Measurements from ENCODE around the gene SPECC1. TPM values are rescaled to one million over a fixed set of nuclear protein-coding genes. Genes with fewer than 3 reads are reported as not detected.
"Not testable (repeated sequence)": the region's sequence is repeated elsewhere in the genome, so short reads cannot be mapped to it uniquely, and the experiment has no call there.

SPECC1 gene
- total RNA-seq, 1 donor from 2014 or later: 10.1 TPM

DNA sequence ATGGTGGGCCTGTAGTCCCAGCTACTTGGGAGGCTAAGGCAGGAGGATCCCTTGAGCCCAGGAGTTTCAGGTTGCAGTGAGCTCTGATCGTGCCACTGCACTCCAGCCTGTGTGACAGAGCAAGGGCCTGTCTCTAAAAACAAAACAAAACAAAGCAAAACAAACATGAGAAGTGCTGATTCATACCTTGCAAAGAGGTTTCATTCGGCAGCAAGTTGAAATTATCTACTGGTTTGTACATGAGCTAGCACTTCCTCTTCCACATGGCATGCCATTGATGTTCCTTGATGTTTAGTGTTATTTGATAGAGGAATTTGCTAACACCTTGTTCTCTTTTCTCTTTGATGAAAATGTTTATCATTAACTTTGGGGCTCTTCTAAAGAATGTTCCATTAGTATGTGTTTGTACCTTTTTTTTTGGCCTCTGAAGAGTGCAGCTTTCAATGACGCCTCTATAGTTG, 50.6 kb downstream of the SPECC1 start:
- no peak for DNase-seq (ENCODE audit: low spot score)
- intact Hi-C loops (cut with DNase I): loop anchor here (5.0 kb wide), 1 partner anchor 47 kb away; no protein-coding TSS in a partner anchor

DNA sequence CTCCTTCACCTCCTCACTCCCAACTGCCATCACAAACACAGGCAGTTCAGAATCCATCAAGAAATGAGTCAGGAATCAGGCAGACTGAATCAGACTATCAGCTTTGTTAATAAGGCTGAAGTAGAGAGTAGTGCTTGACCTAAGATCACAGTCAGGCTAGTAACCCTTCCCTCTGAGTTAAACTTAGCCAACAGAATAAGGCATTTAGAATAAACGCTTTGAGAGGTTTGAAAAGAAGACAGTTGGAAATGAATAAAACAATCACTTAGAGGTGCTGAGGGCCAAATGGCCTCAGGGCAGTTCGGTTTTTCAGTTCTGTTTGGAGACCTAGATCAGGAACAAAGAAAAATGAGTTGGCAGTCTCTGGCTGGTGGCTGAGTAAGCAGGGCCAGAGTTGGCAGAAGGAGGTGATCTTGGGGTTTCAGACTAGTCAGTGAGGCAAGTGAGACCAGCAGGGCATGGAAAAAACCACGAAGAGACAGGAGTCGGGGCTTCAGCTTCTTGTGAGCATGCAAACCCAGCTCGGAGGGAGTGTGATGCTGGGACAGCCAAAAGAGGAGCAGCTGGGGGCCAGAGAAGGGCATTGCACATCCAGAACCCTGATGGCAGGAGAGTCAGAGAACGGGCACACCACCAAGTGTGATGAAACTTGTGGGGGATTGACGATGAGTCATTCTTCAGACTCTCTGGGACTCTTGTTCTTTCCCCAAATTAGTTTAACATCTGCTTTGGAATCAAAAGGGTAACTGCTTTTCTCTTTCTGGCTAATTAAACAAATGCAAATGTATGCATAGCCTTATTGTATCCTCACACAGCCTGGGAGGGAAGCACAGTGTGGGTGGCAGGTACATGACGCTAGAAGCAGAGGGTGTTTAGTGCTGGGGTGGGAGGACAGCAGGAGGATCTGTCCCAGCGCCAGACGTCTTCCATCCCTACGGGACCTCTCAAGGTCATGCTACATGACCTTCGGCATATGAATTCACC, 54.8 kb downstream of the SPECC1 start:
- no peak for DNase-seq (ENCODE audit: low spot score)
- intact Hi-C loops (cut with DNase I): loop anchor here (5.0 kb wide), 1 partner anchor 52 kb away; no protein-coding TSS in a partner anchor

DNA sequence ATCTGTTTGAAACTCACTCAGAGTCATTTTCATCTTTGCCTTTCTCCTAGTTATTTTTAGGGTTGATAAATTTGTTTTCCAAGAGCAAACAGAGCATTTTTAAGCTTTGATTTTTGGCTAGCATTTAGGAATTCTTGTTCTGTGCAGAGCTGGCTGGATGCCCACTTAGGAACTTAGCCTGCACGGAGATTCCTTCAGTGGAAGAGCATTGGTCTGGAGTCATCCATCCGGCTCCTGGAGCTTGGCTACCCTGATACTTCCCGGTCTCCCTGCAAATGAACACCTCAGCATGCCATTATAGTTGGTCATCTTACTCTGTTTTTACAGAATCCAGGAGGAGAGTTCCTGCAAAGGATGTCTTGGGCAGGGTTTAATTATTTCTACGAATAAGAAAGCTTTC, 57.1 kb downstream of the SPECC1 start:
- intact Hi-C loops (cut with DNase I): loop anchor here (1.0 kb wide), 1 partner anchor 25 kb away; no protein-coding TSS in a partner anchor
- no peak for DNase-seq (ENCODE audit: low spot score)

DNA sequence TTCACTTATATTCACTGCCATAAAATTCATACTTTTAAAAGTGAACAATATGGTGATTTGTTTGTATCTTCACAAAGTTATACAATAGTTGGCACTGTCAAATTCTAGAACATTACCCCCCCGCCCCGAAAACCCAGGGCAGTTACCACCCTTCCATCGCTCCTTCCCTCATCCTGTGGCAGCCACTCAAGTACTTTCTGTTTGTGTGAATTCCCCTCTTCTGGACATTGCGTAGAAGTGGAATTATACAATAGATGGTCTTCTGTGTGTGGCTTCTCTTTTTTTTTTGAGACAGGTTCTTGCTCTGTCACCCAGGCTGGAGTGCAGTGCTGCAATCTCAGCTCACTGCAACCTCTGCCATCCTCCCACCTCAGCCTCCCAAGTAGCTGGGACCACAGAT, 58.6 kb downstream of the SPECC1 start:
- intact Hi-C loops (cut with DNase I): no loop called here
- no peak for DNase-seq (ENCODE audit: low spot score)

DNA sequence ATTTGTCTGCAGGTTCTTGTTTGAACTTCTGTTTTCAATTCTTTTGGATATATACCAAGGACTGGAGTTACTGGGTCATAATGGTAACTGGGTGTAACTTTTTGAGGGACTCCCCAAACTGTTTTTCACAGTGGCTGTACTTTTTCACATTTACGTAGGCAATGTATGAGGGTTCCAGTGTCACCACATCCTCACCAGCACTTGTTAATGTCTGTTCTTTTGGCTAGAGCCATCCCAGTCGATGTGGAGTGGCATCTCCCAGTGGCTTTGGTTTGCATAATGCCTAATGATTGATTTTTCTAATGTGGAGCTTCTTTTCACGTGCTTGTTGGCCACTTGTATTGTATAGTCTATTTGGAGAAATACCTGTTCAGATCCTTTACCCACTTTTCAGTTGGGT, 59.3 kb downstream of the SPECC1 start:
- intact Hi-C loops (cut with DNase I): no loop called here
- DNase-seq (ENCODE audit: low spot score): no peak

DNA sequence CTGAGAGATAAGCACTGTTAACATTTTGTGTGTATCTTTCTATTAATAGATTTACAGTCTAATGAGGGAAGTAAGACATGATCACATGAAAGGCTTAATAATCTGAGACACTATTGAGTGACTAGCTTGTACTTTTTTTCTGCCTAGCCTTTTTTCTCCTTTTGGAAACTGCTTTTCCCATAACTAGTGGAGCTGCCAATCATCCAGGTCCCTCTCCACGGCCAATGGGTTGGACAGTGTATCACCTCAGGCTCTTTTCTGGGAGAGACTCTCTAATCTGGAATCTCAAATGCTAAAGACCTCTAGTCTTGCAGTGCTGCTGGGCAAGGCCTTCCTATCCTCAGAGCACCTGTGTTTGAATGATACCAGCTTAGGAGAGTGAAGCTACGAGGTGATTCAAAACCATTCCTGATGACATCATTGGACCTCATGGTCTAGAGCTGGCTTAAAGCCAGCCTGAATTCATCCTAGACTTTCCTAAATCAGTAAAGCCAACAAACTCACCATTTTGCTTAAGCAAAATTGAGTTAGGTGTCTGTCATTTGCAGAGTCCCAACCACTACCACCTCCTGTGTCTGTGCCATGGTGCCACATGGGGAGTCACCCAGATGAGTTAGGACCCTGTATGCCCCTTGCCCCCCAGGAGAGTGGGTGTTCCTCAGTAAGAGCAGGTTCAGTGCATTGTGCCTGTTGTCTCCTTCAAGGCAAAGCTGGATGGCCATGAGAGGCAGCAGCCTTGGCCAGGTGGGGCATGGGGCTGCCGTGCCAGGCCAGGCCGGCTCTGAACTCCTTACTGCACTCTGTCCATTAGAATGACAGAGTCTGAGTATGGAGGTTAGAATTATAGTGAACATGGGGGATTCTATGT, 62.9 kb downstream of the SPECC1 start:
- no peak for DNase-seq (ENCODE audit: low spot score)
- intact Hi-C loops (cut with DNase I): no loop called here

DNA sequence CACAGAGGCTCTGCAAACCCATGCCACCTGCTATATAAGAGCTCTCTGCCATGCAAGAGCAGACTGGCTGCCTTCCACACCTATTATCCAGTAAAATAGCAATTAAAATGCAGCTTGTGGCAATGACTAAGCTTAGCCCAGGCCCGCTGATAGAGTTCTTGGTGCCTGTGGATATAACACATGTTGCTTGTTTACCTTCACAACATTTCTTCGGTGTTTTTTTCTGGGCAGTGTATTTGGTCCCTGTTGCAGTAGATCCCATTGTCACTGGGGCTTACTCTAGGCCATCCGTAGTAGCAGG, 63.5 kb downstream of the SPECC1 start:
- intact Hi-C loops (cut with DNase I): no loop called here
- no peak for DNase-seq (ENCODE audit: low spot score)

DNA sequence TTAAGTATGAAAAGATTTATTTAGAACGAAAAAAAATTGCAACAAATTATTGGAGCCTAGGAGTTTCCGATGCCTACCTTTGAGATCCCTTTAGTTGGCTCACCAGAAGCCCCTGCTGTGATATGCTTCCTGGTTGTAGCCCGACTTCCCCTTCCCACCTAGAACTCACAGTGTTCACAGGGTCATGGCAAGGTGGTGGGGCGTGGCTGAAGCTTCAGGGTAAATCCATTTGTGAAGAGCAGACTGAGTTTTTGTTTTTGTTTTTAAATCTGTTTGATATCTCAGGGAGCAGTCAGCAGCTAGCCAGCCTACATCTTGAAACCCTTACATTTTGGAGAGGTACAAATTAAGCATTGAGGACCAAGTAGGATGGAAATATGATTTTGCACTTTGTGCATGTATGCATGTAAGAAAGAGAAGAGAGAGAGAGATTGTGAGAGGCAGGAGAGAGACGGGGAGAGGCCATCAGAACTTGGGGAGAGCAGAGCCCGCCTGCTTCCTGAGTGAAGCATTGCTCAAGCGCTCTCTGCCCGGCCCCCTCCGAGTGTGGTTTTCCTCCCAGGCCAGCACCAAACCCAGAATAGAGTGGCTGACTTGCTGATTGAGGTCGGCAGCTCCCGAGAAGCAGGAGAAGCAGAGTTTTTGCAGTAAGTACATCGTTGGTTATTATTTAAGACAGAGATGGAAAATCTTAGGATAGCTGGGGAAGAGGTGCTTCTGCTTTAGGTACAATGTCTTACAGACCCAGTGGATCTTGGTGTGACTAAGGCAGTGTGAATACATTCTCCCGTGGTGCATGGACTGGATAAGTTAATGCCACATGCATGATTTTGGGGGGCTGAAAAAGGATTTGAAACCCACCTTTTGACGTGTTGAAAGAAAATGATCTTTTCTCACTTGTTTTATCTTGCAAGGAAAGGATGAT, 64.2 kb downstream of the SPECC1 start:
- DNase-seq (ENCODE audit: low spot score): peak; percentile 89
- intact Hi-C loops (cut with DNase I): no loop called here

DNA sequence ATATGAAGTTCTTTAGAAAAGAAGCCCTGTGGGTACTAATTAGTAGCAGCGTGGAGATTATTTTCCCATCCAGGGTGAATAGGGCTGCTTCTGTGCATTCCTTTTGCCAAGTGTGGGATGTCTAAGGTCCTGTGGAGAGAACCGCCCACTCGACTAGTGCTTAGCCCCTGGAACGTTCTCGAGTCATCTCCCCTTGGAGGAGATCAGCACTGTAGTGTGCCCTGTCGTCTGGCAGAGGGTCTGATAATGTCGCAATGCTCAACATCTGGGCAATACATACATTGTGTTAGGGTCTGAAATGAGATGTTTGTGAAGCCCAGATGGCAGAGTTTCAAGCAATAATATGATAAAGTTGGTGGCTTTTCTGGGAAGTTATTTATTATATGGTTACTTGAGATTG, 64.8 kb downstream of the SPECC1 start:
- DNase-seq (ENCODE audit: low spot score): no peak
- intact Hi-C loops (cut with DNase I): no loop called here

DNA sequence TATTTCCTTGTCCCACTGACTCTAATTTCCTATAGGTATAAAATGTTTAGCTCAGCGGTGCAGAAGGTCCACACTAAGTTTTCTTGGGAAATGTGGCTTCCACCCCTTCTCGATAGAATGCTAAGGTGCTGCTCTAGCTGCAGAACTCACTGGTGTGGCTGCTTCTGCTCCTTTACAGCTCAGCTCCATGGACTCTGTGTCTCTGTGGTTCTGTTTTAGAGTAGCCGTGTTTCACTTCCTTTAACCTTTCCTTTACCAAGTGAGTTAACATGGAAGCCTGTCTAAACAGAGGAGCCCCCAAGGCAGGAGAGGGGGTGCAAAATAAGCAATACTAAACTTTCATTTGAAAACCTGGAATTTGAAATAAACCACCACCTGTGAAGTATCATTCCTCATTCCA, 65.3 kb downstream of the SPECC1 start:
- intact Hi-C loops (cut with DNase I): no loop called here
- DNase-seq (ENCODE audit: low spot score): no peak

DNA sequence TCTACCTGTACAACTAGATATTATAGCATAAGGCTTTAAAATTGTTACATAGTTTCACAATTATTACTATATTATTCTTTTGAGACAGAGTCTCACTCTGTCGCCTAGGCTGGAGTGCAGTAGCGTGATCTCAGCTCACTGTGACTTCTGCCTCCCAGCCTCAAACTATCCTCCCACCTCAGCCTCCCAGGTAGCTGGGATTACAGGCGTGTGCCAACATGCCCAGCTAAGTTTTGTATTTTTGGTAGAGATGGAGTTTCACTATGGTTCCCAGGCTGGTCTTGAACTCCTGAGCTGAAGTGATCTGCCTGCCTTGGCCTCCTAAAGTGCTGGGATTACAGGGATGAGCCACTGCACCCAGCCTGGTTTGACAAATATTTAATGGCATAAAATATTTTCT, 67.0 kb downstream of the SPECC1 start:
- DNase-seq (ENCODE audit: low spot score); intact Hi-C loops (cut with DNase I): not testable (repeated sequence)

DNA sequence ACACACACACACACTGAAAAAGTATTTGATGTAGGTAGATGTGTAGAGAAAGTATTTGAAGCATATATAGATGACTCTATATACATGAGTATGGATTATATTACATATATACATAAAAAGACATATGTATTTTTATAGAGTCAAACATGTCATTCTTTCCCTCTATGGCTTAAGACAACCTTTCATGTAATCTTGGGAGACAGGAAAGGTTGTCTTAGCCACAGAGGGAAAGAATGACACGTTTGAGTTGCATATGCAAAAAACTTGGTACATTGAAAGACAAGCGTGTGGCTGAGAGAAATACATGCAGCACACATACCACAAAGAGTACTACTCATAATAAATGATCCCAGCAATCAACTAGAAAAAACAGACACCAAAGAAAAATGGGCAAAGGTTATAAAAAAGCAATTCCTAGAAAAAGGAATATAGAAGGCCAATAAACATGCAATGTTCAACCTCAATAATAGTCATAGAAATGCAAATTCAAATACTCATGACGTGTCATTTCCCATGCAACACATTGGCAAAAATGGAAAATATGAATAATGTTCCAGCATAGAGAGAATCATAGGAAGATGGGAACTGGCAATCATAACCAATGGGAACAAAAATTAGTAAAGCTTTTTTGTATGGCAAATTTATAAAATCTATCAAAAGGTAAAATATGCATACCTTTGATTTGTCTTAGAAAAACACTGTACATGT, 69.0 kb downstream of the SPECC1 start:
- intact Hi-C loops (cut with DNase I): no loop called here

DNA sequence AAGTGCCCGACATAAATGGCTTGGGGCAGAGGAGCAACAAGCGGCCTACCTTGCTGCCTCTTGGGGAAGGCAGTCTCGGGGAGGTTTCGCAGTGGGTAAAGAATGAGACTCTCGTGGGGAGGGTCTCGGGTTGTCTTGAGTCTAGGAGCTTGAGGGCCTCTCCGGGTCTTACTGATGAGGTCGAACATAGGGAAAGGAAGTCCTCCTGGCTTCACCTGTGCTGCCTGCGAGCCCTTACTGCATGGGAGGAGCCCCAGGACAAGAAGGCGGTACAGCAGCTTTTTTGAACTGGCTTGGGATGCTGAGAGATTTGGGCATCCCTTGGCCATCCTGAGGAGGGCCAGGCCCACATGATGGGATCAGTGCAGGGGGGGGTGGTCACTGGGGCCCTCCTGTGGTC, 71.4 kb downstream of the SPECC1 start:
- intact Hi-C loops (cut with DNase I): no loop called here
- no peak for DNase-seq (ENCODE audit: low spot score)

More for the DNA sequence above, 69.0 kb downstream of the SPECC1 start:
- no peak for DNase-seq (ENCODE audit: low spot score)

DNA sequence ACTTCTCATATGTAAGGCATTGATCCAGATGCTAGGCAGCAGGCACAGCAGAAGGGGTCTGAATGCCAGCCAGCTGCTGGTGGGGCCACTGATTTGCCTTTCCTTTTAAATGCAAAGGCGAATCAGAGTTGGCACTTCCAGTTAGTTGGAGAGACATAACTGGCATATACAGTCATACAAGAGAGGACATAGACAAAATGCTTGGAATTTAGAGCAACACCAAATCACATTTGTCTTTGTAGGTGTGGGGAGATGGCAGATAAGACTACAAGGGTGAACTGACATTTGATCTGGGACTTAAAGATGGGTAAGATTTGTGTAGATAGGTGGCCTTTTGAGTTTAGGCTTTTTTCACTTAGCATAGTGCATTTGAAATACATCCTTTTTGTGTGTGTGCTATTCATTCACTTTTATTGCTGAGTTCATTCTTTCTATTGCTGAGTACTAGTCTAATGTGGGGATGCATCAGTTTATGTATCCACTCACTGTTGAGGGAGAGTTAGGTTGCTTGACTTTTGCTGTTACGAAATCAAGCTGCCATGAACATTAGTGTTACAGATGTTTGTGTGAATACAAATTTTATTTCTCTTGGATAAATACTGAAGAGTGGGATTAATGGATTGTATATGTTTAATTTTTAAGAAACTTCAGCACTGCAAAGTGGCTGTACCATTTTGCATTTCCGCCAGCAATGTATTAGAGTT, 74.1 kb downstream of the SPECC1 start:
- intact Hi-C loops (cut with DNase I): no loop called here

DNA sequence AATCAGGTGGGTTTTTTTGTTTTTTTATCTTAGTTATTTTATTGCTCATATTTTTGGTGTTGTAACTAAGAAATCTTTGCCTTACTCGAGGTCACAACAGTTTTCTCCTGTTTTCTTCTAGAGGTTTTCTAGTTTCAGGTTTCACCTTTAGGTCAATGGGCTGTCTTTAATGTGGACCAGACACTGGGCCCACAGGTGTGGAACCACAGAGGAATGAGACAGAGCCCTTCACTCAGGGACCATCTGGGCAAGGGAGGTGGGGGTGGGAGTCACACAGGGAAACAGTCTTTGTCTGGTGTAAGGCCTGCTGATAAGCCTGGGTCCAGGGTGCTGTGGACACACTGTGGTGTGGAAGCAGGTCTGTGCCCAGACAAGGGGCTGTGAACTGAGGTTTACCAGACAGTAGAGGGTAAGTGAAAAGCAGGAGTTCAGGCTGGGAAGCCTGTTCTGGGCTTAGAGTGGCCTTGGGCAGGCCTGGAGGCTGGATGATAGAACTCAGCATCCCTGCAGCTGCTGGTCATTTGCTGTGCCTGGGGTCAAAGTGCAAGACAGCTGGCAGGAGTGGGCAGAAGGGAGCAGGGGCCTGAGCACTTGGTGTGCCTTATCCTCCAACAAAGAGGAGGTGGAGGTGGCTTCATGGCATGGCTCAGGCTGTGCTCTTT, 75.6 kb downstream of the SPECC1 start:
- no peak for DNase-seq (ENCODE audit: low spot score)

More for the DNA sequence above, 74.1 kb downstream of the SPECC1 start:
- no peak for DNase-seq (ENCODE audit: low spot score)

DNA sequence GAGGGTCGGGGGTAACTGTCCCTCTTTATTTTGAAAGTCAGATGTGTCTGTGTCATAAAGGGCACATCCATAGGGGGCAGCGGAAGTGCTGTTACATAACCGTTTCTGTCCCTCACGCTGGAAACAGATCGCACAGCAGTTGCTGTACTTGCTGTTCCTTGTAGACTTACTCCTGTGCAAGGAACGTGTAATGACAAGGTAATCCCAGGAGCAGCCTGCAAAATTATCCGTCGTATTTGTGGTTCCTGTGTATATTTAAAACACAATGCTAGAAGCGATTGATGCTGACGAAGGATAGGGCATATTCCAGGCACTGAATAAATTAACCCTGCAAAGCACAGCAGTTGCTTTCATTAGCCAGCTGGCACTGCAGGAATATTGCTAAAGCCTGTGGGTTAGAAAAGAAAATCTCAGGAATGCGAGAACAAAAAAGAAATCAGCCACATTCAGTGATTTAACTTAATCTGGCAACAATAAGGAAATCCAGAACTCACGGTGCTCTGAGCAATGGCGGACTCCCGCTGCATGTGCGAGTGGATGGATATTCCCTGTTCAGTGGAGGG, 76.2 kb downstream of the SPECC1 start:
- DNase-seq (ENCODE audit: low spot score): no peak

More for the DNA sequence above, 75.6 kb downstream of the SPECC1 start:
- intact Hi-C loops (cut with DNase I): no loop called here

DNA sequence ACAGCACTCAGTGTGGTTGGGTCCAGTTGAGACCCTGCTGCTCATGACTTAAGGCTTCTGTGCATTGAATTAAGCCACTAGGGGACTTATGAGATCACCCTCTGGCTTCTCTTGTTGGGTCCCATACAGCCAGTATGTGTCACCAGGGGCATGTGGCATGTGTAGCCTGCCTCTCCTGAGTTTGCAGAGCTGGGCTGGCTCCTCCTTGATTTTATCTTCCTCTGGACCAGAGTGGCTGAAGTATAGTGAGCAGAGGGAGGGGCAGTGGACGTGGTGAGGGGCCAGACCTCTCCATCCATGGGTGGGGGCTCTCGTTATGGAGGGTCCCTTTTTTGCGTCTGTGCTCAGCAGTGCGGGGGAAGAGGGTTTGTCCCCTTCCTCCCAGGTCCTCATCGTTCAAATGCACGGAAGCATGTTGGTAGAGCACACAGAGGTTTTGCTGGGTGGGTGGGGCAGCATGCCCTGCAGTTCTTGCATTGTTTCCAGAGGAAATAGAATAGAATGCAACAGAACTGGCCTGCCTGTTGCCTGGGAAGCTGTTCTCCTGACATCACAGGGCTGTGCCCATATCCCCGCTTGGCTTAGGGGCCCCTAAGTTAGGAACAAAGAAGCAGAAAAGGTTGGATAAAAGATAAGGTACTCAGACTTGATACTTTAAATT, 77.4 kb downstream of the SPECC1 start:
- intact Hi-C loops (cut with DNase I): no loop called here

More for the DNA sequence above, 76.2 kb downstream of the SPECC1 start:
- intact Hi-C loops (cut with DNase I): no loop called here

More for the DNA sequence above, 77.4 kb downstream of the SPECC1 start:
- DNase-seq (ENCODE audit: low spot score): no peak

Measured in cardiac septum (tissue), 1 donor.